GM18858 (cell line): ENCODE data around the gene TMEM134.

Experiments
- ATAC-seq: cut with Tn5 transposase; IDR thresholded peaks from one replicate; pipeline ENCODE4 v1.9.1; 2021; ENCODE audit not compliant: unreplicated experiment

Gene TMEM134

DNA sequence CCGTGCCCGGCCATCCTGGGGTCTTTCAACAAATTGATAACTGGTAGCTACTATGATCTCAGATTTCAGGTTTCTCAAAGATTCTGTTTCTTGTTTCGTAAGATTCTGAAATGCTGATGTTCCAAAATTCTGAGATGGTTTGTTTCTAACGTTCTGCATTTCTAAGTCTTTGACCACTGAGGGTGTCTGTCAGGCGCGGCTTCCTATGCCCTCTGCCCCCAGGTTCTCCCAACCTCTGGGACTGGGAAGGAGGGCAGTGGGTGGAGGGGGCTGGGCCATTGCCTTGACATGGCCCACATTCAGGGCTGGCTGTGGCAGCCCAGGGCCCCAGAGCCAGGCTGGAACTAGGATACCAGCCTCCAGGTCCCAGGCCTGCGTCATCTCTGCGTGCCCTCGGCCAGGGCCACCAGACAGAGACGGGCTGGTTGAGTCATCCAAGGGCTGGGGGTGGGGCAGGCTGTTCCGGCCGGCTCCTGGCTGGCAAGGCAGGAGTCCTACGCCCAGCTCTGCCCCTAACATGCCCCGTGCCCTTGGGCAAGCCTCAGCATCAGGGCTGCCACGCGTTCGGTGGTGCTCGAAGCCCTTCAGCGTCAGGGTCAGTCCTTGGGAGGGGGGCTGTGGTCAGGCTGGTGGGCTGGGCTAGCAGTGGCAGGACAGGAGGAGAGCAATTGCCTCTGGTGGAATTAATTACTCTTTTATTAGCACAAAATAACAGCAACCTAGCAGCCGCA lies 5.2 kb downstream of the TMEM134 start:
- no peak for ATAC-seq

DNA sequence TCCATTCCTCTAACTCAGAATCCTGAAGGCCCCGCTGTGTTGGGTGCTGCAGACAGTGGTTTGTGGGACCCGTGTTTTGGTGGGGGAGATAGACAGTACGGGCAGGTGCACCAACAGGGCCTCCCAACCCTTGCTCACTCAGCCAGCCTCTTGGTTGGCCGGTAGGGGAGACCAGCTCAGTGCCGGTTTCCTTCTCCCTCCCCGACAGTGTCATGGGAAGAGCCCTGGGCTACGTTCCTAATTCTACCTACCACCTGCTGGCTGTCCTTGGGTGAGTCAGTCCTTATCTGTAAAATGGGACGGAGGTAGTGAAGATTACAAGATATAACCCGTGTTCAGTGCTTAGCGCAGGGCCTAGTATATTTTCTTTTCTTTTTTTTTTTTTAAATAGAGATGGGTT lies 5.9 kb downstream of the TMEM134 start:
- ATAC-seq = no peak

DNA sequence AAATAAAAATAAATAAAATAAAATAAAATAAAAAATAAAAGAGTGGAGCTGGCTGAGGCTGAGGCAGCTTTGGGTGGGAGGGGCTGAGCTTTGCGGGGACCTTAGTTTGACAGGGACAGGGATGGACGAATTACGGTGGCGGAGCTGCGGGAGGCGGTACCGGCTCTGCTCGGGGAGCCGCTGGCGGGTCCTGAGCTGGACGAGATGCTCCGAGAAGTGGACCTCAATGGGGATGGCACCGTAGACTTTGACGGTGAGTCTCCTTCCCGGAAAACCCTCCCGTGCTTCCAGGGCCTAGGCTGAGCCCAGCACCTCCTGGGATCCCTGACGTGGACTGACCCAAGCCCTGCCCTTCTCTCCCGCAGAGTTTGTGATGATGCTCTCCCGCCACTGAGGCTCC lies 10.8 kb downstream of the TMEM134 start:
- ATAC-seq = no peak

DNA sequence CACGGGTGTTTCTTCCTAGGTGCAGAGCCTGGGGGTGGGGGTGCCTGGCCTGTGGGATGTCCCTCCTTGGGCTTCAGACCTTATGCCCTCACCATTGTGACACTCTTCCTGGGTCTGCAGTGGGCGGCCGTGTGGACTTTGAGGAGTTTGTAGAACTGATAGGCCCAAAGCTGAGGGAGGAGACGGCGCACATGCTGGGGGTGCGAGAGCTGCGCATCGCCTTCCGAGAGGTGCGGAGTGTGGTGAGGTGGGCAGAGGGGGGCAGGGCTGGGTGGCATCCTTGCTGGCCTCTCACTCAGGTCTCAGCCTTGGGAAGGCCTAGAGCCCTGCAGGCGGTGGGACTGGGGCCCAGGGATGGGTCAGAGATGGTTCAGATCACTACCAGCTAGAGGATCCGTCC lies 11.6 kb downstream of the TMEM134 start:
- ATAC-seq = no peak

DNA sequence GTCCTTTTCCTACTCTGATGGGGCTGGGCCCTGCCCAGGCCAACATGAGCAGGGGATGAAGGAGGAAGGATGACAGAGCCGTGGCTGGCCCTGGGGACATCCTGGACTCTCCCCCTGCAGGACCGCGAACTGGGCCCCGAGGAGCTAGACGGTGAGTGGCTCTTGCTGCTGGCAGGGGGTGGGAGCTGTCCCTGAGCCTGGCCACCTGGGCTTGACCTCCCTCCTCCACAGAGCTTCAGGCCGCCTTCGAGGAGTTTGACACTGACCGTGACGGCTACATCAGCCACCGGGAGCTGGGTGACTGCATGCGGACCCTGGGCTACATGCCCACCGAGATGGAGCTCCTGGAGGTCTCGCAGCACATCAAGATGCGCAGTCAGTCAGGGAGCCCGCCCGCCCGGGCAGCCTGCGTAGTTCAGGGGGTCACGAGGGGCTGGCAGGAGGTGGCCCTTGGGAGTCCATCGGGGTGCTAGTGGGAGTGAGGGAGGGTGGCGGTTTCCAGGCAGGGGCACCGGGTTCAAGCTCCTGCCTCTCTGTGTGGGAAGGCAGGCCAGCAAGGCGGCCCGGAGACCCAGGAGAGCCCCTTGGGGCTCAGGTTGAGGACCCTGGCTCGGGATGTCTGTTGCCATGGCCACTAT lies 12.9 kb downstream of the TMEM134 start:
- ATAC-seq = no peak

DNA sequence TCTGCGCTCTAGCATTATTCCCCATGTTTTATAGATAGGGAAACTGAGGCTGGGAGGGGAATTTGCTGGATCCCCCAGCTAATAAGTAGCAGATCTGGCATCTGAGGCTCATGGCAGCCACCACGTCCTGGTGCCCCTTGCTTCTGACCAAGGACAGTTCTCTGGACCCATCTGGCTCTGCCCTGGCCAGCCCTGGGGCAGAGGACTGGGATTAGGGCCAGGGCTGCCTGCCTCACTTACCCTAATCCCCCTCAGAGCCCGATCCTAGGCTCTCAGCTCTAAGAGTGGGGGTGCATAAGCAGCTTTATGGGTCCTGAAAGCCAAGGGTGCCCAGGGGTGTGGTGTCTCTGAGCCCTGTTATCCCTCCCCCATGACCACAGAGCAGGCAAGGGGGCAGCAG lies 14.0 kb downstream of the TMEM134 start, which contains the start of gene CABP4:
TSS of gene CABP4 (plus strand) at position 301 of the 400 bp plus-strand sequence. CDS start at position 371, 70 bp downstream.
- ATAC-seq = no peak

DNA sequence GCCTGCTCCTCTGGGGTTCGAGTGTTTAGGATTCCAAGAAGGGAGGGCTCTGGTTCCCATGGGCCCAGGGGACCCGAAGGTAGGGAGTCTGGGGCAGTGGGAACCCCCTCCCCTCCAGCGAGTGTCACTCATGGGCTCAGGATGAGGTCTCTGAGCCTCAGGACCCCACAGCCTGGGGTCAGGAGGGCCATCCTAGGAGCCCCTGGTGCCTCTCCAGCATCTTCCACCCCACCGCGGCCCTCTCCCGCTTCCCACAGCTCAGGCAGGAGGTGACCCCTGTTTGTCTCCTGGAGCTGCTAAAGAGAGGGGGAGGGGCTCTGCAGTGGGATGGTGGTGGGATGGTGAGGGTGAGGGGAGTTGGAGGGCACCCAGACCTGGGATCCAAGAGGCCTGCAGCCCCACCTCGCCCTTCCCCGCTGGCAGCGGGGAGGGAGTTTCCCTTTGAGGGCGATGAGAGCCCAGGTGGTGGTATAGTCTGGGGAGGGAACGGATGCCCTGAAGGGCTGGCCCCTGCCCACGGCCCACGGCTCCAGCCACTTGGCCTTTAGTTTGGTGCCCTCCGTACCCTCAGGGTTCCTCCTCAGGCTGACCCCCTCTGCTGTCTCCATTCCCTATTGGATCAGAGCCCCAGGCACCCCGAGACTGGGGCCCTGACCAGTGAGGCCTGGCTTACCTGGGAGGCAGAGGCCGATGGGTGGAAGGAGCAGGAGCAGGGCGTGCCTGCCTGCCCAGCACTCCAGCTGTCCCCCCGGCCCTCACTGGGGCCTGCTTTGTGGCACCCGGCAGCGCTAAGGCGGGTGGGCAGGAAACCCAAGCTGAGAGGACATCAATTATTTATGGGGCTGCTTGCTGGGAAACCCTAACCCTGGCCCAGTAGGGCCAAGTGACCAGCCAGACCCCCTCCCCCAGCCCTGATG lies 15.0 kb downstream of the TMEM134 start:
- no peak for ATAC-seq

DNA sequence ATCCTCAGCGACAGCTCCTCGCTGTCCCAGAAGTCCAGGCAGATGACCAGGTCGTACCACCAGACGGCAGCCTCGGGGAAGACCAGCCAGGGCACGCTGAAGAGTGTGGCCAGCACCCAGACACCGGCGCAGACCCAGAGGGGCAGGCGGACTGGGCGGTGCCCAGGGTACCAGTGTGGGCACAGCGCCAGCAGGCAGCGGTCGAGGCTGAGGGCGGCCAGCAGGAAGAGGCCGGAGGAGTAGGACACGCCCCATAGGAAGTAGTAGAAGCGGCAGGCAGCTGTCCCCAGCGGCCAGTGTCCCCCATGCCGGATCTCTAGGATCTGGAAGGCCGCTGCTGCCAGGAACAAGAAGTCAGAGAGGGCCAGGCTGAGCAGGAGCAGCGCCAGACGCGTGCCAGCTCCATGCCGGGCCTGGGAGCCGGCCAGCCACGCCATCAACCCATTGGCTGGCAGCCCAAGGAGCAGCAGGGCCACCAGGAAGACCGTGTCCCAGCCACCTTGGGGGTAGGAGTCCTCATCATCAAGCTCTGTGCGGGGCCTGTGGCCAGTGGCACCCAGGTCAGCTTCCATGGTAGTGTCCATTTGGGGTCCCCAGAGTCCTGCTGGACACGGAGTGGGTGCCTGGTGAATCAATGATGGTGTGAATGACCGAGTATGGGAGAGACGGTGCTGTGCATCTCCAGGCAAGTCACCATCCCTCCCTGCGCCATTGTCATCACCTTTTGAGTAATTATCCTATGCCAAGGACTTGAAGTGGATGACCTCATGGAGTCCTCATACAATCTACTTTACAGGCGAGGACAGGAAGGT lies 16.7 kb downstream of the TMEM134 start, which contains the start of gene GPR152:
TSS of gene GPR152 (minus strand) at position 589 of the 812 bp plus-strand sequence. CDS start at position 584, 5 bp downstream.
- ATAC-seq = no peak

DNA sequence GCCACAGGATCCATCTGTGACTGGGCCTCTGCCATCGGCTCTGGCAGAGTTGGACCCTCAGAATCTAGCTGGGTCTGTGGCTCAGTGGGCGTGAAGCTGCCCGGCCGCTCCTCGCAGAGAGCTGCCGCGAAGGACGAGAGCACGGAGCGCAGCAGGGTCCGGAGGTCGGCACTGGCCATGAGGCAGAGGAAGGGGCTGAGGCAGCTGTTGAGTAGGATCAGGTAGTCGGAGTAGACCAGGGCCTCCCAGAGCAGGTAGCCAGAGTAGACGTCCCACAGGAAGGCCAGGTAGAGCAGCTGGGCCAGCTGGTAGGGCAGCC lies 17.4 kb downstream of the TMEM134 start:
- ATAC-seq = no peak

DNA sequence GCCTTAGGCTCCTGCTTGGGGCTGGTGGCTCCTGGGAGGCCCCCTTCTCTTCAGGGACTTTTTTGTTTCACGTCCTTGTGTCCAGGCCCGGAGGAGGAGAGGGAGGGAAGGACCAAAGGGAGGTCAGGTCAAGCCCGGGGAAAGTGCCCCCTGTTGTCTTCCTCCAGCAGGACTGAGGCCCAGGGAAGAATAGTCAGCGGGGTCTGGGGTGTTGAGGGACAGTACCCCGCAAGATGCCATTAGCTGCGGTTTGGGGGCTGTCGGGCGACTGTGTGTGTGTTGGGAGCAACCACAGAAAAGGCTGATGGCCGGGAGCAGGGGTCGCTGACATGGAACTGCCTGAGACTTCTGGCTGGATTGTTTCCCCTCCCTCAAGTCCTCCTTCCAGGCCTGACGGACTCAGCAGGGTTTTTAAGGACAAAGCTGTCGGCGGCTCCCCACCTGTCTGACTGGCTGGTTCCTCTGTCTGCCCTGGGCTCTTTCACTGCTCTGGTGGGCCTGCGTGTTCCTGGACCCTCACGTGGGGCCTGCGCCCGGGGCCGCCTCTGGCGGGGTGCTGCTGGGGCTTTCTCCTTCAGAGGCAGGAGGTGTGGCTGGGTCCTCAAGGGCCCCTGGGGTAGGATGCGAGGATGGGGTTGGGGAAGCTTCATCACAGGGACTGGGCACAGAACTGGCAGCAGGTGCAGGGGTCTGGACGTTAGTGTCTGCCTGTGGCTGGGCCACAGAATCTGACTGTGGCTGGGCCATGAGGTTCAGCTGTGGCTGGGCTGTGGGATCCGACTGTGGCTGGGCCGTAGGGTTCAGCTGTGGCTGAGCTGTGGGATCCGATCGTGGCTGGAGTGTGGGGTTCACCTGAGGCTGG lies 18.0 kb downstream of the TMEM134 start:
- ATAC-seq = no peak

DNA sequence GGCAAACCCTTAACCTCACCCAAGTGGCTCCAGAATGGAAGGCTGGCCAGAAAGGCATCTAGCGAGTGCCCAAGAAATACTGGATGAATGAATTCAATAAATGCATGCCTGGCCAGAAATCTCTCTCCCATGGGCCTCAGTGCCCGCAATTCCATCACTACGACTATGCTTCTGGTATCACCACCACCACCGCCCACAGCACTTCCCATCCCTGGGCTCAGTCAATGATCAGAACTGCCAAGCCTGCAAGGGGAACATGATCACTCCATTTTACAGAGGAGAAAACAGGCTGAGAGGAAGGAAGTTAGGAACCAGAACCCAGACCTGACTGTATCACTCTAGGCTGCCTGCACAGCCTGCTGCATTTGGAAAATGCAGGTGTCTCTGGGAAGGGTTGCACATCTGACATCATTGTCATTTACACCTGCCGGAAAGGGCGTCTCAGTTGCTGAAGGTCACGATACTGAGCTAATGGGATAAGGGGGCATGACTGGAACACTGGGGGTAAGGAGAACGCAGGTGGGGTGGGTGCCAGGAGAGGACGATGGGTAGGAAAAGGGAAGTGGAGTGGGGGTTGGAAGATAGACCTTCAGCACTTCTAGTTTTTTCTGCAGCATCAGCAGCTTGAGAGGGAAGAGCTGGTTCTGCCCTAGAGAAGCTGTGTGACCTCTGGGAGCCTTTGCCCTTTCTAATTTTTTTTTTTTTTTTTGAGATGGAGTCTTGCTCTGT lies 19.8 kb downstream of the TMEM134 start:
- no peak for ATAC-seq

DNA sequence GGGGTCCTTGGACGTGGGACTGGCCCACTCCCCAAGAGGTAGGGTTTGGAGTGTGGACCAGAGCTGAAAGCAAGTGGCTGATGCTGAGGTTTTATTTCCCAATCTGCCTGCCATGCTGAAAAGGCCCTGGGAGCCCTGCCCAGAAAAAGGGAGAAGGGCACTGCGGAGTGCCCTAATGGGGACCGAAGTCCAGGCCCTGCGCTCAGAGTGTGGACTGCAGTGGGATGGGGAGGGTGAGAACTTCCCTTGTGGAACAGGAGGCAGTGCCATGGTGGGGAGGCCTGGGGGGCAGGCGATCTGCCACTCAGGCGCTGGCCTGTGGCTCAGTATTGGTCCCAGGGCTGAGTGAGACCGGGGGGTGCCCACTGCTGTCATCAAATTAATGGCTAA lies 20.8 kb downstream of the TMEM134 start:
- ATAC-seq = no peak

DNA sequence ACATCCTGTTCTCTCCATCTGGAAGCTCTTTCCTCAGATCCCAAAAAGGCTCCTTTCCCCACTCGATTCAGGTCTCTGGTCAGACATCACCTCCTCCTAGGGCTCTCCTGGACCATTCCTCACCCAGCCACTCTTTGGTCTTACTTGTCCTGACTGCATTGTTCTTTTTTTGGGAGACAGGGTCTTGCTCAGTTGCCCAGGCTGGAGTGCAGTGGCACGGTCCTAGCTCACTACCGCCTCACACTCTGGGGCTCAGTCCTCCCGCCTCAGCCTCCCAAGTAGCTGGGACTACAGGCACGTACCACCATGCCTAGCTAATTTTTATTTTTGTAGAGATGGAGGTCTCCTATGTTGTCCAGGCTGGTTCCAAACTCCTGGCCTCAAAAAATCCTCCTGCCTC lies 23.5 kb downstream of the TMEM134 start:
- no peak for ATAC-seq

DNA sequence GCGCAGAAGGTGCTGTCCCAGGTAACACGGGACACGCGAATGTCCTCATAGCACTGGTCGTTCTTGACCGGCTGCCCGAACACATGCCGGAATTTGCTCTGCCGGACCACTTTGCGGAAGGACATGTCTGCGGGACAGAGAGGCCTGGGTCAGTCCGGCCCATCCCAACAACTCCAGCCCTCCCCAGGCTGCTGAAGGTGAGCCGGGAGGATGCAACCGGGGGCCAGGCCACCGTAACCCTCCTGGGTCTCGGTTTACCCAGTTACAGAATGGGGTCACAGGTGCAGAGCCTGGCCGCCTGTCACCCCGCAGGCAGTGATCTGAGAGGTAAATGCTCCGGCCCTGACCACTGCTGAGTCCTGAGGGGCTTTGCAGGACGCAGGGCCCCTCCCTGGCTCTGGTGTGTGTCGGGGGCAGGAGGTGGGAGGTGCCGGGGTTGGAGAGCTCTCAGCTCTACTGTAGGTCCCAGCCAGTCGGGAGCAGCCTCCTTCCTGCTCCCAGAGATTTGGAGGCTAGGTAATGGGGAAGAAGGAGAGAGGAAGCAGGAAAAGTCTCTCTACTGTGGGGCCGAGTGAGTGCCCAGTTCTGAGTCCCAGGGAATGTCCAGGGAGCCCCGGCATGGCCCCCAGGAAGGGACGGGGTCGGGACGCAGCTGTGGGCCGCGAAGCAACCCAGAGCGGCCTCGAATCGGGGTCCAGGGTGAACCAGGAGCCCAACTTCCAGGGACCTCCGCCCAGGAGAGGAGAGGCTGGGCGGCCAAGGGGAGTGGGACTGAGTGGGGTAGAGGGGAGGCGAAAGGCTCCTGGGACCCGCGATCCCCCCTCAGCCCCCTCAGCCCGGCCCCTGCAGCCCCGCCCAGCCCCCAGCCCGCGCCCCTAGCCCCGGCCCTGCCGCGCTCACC lies 26.3 kb downstream of the TMEM134 start:
- no peak for ATAC-seq

DNA sequence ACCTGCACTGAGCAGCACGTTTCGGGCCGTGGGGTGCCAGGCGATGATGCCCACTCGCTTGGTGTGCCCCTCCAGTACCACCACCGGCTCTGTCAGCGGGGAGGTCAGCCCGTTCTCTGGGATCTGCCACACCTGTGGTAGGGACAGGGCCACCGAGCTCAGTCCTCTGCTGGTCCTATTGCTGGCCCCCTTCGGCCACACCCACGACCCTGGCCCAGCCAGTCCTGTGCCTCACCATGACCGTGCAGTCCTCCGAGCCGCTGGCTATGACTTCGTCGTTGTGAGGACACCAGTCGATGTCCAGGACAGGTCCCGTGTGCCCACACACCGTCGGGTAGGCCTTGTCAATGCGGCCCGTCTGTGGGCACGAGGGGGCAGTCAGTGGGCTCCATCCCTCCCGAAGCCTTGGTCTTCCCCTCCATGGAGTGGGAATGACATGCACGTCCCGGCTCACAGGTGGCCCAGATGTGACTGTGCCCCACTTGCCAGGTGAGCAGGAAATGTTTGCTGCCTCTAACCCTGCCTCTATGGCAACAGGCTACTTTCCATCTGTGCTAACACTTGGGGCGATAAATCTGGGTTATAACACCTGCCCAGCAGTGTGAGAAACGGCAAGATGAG lies 27.2 kb downstream of the TMEM134 start:
- no peak for ATAC-seq

DNA sequence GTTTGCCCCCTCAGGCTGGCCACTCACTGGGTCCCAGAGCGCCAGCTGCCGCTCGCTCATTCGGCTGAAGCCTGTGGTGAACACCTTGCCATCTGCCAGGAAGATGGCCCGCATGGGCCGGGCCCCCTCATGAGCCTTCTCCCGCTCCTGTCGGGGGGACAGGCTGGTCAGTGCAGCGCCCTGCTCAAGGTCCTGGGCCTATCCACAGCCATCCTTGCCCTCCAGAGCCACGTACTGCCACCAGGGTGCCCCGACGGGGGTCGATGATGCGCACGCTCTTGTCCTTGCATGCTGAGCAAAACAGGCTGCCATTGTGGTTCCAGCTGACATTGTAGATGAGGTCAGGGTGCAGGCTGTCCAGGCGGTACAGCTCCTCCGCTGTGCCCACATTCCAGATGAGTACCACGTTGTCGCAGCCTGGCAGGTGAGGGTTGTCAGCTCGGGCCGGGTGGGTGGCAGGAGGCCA lies 27.9 kb downstream of the TMEM134 start:
- no peak for ATAC-seq

DNA sequence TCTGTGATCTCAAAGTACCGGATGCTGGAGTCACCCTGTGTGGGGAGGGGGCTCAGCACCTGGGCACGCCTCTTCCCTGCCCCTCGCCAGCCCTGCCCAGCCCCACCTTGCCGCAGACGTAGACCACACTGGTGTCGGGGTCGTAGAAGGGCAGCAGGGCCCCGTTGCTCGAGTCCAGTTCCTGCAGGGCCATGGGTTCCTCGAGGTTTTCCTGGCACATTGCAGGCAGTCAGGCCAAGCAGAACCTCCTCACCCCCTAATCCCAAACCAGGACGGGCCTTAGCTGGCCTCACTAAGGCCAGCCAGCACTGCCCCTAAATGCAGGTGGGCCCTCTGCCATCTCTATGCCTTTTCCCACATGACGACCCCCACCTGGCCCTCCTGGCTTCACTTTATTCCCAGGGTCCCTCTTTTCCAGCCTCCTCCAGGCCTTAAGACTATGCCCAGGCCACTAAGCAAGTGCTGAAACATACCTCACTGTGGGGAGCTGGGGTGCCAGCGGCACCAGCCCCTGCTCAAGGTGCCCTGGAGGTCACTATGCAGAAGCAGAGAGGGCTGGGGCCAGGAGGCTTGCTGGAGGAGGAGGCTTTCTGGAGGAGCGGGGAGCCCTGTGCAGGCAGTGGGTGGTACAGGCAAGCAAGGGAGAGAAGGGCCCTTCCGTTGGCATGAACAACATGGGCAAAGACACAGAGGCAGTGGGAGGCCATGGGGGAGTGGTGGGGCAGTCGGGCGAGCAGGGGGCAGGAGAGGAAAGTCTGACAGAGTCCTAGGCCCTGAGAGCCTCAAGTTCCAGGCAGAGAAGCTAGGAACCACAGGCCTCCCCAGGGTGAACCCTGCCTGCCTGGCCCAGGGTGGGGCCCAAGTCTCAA lies 28.6 kb downstream of the TMEM134 start:
- no peak for ATAC-seq
